Measurements from ENCODE around the gene CCDC3.
"Not testable (repeated sequence)": the region's sequence is repeated elsewhere in the genome, so short reads cannot be mapped to it uniquely, and the experiment has no call there.

DNA sequence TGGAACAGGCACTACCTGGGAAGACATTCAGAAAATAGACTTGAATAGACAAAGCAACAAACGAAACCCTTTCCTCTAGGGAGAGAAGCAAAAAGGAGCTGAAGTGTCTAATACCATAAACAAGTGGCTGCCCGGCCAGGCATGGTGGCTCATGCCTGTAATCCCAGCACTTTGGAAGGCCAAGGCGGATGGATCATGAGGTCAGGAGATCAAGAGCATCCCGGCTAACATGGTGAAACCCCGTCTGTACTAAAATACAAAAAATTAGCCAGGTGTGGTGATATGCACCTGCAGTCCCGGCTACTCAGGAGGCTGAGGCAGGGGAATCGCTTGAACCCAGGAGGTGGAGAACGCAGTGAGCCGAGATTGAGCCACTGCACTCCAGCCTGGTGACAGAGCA is 34.2 kb upstream of the CCDC3 start:
- TF ChIP-seq CTCF, POLR2AphosphoS5, EP300 (IDR thresholded peaks at IDR 0.05): not testable (repeated sequence)

All from sigmoid colon (tissue), 4 donors.